GM19023 (cell line): ENCODE results near the gene ADD2.
"Not testable (repeated sequence)": the region's sequence is repeated elsewhere in the genome, so short reads cannot be mapped to it uniquely, and the experiment has no call there.

Experiments used
- ATAC-seq: cut with Tn5 transposase; IDR thresholded peaks from one replicate; pipeline ENCODE4 v1.9.1; 2021; ENCODE audit warnings: mild to moderate bottlenecking, moderate library complexity; ENCODE audit not compliant: unreplicated experiment

ADD2 gene

DNA sequence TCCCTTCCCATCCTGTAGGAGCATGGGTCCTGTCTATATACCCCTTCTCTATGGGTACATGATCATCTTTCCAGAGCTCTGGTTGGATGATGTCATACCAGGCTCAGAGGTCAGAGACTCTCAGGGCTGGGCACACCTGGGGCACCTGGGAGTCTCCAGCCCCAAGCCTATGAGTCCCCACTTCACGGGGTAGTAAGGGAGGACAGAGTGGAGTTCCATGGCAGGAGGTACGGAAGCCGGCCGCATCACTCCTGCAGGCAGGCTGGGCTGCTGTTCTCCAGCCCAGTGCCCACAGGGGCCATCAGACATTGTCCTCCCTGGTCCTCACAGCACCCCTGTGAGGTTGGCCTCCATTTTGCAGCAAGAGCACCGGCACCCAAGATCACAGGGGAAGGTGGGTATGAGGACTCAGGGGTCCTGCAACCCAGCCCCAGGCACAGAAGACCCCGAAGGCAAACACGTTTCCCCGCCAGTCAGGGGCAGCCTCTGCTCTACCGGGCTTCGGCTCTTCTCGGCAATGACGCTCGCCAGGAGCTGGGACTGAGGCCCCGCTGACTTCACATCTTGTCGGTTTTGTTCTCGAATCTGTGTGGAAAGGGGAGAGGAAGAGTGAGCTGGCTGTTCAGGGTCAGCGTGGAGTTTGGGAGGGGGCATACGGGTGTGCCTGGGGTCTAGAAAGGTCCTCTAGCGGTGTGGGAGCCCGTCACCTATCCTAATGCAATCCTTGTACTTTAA lies 91.5 kb downstream of the ADD2 start:
- ATAC-seq, result no peak

DNA sequence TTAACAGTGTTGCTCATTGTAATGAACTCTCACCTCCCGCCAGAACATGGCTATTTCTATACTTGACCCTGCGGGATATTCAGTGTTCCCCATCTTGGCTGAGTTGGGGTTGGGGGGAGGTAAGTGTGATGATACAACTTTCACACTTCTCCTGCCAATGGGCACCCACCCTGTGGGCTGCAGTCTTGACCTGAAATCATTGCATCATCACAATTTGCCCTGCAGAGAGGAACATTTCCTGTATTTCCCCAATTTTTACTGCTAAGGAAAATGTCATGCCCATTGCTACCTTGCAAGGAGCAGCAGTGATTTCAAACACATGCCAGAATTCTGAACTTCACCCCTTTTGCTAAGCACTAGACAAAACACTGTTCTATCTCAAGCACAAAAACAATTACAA lies 92.1 kb downstream of the ADD2 start:
- ATAC-seq, result no peak

DNA sequence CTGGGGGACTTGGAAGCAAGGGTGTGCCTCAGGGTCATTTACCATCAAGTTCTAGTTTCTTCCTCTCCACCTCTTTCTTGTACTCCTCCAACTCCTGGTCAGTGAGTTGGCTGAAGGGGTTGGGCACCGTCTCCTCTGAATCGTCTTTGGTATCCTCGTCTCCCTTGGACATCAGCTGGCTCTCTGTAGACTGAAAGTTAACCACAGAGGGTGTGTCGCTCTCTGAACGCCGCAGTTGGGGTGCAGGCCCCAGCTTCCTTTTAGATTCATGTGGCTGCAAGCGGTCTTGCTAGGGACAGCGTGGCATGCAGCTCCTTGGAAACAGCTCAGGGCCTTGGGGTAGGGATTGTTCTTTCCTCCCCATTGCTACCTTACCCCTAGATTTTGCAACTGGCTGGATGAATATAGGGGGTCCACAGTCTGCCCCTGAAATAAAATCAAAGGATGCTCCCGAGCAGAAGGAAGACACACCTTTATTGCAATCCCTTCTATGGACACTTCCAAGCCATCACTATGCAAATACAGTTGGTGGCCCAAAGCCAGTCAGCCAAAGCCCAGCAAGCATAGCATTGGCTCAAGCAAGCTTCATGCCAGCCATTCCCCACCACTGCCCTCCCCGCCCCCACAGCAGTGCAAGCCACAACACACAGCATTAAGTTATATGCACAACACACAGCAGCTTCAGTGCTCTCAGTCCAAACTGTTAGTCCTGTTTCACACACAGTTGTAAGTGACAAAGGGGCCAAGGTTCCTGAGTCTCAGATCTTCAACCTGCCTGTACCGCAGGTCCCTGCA lies 93.2 kb downstream of the ADD2 start:
- no peak for ATAC-seq

DNA sequence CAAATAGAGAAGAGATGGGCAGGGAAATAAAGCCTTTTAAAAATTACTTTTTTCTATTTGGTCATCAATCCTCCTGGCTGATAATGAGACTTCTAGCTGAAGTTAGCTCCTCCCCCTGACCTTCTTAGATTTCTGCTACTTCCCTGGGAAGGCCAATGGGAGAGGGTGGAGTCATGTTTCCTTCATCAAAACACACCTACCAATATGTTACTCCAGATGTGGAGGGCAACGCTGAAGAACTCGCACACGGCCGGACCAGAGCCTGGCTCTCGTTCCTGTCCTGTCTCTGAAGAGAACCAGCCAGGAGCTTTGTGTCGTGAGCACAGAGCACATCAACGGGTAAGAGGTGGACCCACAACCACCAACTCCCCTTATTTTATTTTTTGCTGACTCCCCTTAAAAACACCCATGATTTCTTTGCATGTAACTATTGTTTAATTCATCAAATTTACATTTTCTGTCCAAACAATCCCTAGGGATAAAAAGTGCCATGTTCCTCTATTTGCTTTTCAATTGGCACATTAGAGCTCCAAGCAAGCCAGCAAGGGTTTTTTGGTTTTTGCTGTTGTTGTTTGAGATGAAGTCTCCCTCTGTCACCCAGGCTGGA lies 94.9 kb downstream of the ADD2 start:
- ATAC-seq, result no peak

DNA sequence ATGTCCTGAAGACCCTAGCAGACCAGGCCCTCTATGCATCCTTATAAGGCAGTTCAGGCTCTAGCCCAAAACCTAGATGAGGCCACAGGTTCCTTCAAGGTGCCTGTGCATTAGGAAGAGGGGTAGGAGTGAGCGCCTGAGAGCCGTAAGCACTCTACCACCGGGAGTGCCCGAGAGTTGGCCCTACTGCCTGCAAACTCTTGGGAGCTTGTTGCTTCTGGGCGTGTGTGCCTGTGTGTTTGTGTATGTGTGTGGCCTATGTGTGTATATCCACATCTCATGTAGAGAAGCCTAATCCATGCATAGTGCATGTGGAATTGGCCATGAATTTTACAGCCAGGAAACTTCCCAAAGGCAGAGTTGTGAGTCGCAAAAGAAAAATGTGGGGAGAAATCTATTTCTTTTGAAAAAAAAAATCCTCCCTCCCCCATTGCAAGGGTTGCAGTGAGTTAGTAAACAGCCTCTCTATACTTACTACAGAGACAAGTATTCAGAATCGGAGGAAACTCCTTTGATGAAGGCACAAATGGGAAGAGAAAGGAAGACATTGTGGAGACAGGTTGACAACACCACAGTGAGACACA lies 96.8 kb downstream of the ADD2 start:
- ATAC-seq, result no peak

DNA sequence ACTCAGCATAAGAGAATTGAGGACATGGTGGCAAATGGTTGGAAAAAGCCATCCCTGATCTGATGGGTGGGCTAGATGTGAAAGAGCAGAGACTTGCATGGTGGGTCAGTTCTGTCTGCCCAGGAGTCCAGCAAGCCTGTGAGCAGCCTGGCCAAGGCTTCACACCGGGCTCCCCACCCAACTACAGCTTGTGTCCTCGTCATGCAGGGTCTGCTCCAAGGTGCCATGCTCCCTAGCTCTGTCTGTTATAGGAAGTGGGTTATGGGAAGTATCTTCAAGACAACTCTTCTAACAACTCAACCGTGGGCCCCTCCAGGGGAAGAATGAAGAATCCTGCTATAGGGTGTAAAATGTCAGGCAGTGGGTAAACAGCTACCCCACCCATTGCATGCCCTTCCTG lies 97.4 kb downstream of the ADD2 start:
- ATAC-seq, result no peak

DNA sequence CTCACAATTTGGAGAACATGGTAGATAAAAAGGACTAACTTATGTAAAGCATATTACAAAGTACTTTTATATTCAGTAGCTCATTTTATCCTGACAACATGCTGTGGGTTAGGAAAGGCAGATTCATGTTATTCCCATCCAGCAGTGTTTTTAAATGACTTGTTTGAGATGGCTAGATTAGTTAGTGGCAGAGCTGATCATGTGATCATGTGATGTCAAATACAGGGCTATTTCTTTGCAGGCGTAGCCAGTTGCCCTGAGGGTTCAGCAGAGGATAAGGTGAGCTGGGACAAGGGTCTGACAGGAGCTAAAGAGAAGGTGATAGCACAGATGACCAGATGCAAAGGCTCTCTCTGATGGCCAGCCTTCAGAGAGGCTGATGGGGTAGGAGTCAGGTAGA lies 97.8 kb downstream of the ADD2 start:
- ATAC-seq, result no peak

DNA sequence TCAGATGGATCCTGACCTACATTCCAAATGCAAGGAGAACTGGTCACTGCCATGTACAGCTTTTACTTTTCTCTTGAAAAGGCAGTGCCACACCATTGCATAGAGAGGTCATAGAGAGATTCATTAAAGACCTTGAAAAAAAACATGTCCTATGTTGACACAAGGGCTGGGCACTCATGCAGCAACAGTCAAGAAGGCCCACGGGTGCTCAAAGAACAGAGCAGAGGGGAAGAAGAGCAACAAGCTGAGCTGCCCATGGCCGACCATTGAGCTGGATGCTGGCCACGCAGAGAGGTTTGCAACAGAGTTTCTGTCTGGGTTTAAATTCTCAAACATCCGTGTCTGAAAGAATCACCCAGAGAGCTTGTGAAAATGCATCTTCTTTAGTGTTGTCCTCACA lies 99.1 kb downstream of the ADD2 start:
- ATAC-seq, result no peak

DNA sequence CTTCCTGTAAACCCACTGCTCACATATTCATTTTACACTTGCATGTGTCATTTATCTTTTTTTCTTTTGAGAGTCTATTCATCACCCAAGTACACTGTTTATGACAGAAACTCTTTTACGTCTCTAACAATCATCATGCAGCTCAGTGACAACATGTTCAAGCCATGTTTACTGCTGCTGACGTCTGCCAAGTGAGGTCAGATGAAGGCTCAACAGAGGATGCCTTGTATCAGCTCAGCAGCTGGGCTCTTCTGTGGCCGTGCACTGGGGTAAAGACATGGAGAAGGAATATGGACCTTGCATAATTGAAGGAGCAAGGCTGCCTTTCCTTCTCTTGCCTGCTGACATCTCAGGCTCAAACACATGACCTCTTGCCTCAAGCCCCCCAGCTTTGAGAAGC lies 99.6 kb downstream of the ADD2 start:
- no peak for ATAC-seq

DNA sequence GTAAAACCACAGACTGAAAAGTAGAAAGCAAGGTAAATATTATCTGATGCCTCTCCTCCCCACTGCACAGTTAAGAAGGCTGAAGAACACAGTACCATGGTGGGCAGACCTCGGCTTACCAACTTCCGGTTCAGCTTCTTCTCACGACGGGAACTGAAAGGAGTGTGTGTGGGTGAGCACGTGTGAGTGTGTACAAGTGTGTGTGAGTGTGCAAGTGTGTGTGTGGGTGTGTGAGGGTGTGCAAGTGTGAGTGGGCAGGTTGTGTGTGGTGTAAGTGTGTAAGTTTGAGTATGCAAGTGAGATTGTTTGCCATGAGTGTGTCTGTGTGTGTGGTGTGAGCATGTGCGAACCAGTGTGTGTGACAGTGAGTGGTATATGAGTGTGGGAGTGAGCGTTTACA lies 103.5 kb downstream of the ADD2 start:
- ATAC-seq, result no peak

DNA sequence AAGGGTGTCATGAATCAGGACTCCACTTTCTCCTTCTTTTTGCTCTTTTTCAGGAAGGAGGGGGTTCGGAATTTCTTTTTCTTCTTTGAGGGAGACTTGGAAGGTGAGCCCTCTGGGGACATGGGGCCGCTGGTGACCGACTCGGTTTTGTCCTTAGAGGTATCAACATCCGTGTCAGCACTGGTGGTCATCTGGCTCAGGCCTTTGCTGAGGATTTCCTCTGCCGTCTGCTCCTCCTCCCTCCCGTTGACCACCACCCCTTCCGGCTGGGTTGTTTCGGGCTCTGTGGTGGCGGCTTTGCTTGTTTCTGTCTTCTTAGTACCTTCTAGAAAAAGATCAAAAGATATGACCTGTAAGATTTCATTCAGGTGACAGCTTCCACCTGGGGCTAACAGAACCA lies 104.6 kb downstream of the ADD2 start:
- no peak for ATAC-seq

DNA sequence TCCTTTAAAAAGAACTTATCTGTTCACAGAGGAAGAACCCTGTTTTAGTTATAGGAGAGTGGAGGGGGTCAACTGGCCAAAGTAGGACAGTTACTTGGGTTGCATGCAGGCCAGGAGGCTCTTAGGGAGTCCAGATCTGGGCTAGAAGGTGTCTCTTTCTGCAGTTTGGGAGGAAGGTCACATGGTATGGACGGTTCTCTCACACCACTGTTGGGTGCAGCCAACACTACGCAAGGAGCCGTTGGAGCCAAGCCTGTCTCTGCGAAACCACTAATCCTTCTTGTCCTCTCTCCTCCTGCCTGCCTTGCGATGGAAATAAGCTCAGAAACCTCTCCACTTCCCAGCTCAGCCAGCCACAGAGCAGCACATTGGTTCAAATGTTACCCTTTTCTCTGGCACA lies 108.4 kb downstream of the ADD2 start:
- no peak for ATAC-seq

DNA sequence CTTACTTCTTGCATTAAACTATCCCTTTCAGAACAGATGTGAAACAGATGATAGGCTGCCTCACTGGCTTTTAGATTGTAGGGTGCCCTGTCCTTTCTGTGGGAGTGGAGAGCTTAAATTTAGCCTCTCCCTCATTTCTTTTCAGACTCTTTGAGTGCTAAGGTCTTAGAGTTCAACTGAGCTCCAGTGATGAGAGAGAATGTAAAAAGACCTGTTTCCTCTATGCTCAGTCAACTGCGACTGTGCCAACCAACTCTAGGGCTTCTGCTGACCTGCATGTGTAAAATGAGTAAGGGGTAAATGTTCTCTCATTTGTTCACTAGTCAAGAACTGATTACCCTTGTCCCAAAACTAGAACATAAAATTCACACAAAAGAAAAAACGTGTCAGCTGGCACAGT lies 109.5 kb downstream of the ADD2 start:
- no peak for ATAC-seq

DNA sequence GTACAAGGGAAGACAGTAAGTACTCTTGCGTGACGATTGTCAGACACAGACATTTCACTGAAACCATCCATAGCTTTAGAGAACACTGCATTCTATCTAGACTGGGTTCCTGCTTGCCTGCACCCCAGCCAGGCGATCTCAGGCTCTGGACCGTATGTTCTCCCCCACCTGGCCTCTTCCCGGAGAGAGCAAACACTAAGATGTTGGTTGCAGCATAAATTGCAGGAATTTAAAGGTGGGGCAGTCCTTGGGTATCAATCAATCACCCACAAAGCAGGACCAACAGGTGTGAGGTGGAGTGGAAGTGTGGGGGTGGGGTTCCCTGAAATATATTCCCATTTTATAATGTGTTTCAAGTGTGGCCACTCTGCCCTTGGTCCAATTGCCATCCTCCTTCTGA lies 110.8 kb downstream of the ADD2 start:
- ATAC-seq, result no peak

DNA sequence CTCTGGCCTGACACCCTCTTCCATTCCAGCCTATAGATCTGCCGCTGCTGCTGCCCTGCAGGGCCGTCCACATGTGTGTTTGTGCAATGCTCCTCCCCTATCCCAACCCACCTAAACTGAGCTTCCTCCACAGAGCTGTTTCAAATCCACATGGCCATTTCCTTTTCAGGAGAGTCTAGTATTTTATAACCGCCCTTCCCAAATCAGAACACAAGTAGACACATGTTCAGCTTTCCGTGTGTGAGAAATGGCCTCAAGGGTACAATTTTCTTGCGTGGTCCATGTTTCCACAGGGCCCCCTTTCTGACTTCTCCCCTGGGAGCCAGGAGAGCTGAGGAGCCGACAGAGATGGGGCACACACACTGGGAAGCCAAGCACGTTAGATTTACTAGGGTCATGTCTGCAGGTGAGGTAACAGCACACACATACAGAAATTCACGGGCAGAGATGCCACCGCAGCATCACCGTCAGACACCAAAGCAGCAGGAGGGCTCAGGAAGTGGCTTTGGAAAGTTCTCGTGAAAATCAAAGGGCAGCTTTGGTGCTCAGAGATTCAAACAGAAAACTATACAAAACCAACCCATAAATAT lies 111.5 kb downstream of the ADD2 start:
- ATAC-seq, result no peak

DNA sequence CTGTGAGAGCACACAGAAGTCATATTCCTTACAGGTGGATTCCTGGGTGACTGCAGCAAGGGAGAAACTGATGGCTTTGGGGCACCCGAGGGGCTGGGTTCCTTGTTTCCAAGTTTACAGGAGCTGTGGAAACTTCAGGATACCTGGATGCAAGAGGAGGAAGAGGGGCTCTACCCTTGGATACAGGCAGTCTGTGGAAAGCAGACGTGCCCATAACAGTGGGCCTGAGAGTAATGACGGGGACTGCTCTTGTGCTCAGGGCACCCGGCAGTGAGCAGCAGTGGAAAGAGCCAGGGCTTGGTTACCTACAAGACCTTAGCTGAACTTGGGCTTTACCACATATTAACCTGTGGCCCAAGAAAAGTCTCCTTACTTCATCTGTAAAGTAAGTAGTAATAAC lies 112.2 kb downstream of the ADD2 start:
- ATAC-seq, result no peak

DNA sequence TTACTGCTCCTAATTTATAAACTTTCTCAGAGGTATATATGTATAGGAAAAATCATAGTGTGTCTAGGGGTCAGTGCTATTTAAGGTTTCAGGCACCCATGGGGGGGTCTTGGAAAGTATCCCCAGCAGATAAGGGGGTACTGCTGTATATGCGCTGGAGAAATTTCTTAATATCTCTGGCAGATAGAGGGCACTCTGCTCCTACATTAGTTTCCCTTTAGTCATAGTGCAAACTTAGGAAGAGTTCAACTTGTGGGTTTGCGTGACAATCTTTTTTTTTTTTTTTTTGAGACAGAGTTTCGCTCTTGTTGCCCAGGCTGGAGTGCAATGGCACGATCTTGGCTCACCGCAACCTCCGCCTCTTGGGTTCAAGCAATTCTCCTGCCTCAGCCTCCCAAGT lies 112.8 kb downstream of the ADD2 start:
- not testable (repeated sequence) for ATAC-seq

DNA sequence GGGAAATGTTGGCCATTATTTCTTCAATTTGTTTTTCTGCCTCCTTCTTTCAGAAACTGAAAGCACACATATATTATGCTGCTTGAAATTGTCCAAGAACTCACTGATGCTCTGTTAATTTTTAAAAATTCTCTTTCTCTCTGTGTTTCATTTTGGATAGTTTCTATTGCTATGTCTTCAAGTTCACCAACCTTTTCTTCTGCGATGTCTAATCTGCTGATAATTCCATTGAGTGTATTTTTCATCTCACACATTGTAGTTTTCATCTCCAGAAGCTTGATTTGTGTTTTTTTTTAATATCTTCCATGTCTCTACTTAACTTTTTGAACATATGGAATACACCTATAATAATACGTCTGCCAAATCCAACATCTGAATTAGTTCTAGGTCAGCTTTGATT lies 116.3 kb downstream of the ADD2 start:
- ATAC-seq, result no peak

DNA sequence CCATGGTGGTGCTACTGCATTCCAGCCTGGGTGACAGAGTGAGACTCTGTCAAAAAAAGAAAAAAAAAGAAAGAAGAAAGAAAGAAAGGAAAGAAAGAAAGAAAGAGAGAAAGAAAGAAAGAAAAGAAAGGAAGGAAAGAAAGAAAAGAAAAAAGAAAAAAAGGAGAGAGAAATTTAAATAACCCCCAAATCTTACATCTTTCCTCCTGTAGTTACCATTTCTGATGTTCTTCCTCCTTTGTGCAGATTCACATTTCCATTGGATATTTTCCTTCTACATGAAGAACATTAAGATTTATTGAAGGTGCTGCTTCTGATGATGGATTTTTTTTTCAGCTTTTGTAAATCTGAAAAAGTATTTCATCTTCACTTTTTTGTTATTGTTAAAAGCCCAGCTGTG lies 117.0 kb downstream of the ADD2 start:
- no peak for ATAC-seq

DNA sequence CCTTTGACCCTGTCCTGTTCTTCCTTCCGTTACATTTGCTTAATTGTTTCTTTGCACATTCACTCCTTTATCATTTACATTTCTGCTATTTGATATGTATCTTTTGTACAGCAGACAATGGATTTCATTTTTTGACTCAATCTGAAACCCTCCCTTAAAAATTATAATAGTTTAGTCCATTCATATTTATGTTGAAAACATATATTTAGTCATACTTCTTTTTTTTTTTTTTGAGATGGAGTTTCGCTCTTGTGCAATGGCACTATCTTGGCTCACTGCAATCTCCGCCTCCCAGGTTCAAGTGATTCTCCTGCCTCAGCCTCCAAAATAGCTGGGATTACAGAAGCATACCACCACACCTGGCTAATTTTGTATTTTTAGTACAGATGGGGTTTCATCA lies 119.0 kb downstream of the ADD2 start:
- no peak for ATAC-seq

DNA sequence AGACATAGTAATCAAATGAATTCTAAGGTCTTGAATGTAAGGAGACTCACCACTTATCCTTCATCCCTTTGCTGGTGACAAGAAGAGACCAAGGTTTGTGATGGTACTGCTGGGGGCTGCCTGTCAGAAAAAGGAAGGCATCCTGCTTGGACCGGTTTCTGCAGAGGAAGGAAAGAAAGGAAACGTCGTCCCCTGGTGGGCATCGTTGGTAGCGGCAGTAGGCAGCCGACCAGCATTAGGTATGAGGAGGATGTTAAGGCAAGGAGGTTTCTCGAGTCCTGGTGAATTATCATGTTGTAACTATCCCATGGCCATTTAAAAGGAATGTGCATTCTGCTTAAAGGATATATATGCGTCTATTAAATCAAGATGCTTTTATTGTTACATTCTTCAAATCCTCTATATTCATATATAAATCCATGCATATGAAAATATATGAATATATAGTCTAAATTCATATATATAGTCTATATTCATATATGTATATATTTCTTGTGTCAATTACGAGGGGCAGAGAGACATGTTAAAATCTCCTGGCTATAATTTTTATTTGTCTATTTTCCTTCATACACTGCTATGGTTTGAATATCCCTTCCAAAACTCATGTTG lies 120.0 kb downstream of the ADD2 start:
- ATAC-seq, result no peak
